Activated naive CD8-positive, alpha-beta T cell treated with anti-CD3 and anti-CD28 coated beads, Interleukin-2, amount 10 ng/mL, durations not matched to agents 7 days and 5 days (primary cell): Measurements from ENCODE around the gene CFC1. TPM values are rescaled to one million over a fixed set of nuclear protein-coding genes. Genes with fewer than 3 reads are reported as not detected.
"Not testable (repeated sequence)": the region's sequence is repeated elsewhere in the genome, so short reads cannot be mapped to it uniquely, and the experiment has no call there.

Source experiments
- ATAC-seq: fragments of 150-1000 bp; cut with Tn5 transposase; one replicate; pipeline ENCODE4 v1.10.0; 2021; ENCODE audit warnings: low read depth, moderate library complexity
- POLR2A ChIA-PET: fragments of 350-600 bp; sonication (Branson Sonifier 250); formaldehyde crosslinking; loops from one replicate; lab custom pipeline; 2021; ENCODE audit warnings: antibody characterized with exemption; lab: Charles Lee
- DNase-seq: peaks from one replicate; pipeline ENCODE4 v3.0.0; 2021
- H3K27ac Mint-ChIP-seq: one replicate; pipeline ENCODE4 v1.8.0; 2022; ENCODE audit warnings: mild to moderate bottlenecking, mixed read lengths
- H3K27me3 Mint-ChIP-seq: one replicate; pipeline ENCODE4 v1.8.0; 2022; ENCODE audit warnings: mild to moderate bottlenecking, moderate library complexity, mixed read lengths
- H3K36me3 Mint-ChIP-seq: one replicate; pipeline ENCODE4 v1.8.0; 2021; ENCODE audit warnings: mild to moderate bottlenecking, mixed read lengths
- H3K4me1 Mint-ChIP-seq: one replicate; pipeline ENCODE4 v1.8.0; 2021; ENCODE audit warnings: mixed read lengths
- H3K4me3 Mint-ChIP-seq: one replicate; pipeline ENCODE4 v1.8.0; 2022; ENCODE audit warnings: mild to moderate bottlenecking, moderate library complexity, mixed read lengths
- H3K9me3 Mint-ChIP-seq: one replicate; pipeline ENCODE4 v1.8.0; 2021; ENCODE audit warnings: mixed read lengths
- total RNA-seq, 2 experiments: library from RNA; stranded (reverse); gene quantifications; one replicate each; pipeline ENCODE4 v1.2.3, GENCODE V29; 2021

CFC1 gene
- total RNA-seq, result not detected

DNA sequence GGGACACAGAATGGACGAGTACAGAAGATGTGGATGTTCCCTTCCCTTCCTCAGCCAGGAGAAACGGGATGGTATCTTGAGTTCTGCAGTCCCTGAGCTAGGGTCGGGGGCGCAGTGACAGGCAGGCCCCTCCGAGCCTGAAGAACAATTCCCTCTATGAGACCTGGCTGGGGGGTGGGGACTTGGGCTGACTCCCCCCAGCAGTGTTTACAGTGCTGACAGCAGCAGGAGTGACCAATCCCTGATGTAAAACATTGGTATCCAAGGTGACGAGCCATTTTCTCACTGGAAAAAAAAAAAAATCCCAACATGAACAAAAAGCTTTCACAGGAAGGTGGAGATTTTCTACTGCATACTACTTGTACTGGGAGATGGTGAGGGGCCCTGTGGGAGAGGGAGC, at the start of gene CFC1:
CFC1 (minus strand) TSS at position 183 of the 400 bp plus-strand sequence. CDS start 288 bp downstream, outside the sequence.
- H3K27me3 Mint-ChIP-seq, H3K9me3 Mint-ChIP-seq, H3K27ac Mint-ChIP-seq, ATAC-seq, POLR2A ChIA-PET, H3K36me3 Mint-ChIP-seq, H3K4me1 Mint-ChIP-seq, H3K4me3 Mint-ChIP-seq, DNase-seq: not testable (repeated sequence)

DNA sequence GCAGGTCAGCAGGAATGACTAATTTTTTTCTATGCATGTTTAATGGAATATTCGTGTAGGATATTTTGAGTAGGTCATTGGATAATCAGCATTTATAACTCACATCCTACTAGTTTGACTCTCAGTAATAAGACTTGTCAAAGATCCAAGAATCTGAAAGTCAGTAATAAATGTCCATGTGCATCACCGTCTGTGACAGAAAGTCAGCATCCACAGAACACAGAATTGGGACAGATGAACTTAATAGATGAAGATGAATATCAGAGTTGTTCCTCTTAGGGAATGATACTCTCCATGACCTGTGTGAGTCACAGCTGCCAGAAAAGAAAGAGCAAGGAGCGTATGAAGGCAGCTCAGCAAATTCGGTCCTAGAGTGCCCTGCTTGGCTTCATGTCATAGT, 42.3 kb upstream of the CFC1 start:
- not testable (repeated sequence) for H3K27ac Mint-ChIP-seq, ATAC-seq

DNA sequence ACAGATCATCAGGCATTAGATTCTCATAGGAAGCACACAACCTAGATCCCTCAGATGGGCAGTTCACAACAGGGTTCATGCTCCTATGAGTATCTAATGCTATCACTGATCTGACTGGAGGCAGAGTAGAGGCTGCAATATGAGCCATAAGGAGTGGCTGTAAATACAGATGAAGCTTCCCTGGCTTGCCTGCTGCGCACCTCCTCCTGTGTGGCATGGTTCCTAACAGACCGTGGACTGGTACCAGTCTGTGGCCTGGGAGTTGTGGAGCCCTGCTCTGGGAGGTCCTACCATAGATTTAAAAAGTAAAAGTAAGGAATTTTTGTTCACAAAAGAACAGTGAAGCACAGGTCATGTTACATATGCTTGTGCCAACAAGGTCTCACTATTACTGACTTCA, 39.6 kb upstream of the CFC1 start:
- H3K36me3 Mint-ChIP-seq, ATAC-seq, DNase-seq, H3K4me1 Mint-ChIP-seq, H3K27me3 Mint-ChIP-seq, H3K9me3 Mint-ChIP-seq, H3K4me3 Mint-ChIP-seq, POLR2A ChIA-PET, H3K27ac Mint-ChIP-seq: not testable (repeated sequence)

More for the DNA sequence above, 42.3 kb upstream of the CFC1 start:
- H3K27me3 Mint-ChIP-seq, H3K4me1 Mint-ChIP-seq, H3K4me3 Mint-ChIP-seq, DNase-seq, H3K9me3 Mint-ChIP-seq, POLR2A ChIA-PET, H3K36me3 Mint-ChIP-seq: not testable (repeated sequence)

DNA sequence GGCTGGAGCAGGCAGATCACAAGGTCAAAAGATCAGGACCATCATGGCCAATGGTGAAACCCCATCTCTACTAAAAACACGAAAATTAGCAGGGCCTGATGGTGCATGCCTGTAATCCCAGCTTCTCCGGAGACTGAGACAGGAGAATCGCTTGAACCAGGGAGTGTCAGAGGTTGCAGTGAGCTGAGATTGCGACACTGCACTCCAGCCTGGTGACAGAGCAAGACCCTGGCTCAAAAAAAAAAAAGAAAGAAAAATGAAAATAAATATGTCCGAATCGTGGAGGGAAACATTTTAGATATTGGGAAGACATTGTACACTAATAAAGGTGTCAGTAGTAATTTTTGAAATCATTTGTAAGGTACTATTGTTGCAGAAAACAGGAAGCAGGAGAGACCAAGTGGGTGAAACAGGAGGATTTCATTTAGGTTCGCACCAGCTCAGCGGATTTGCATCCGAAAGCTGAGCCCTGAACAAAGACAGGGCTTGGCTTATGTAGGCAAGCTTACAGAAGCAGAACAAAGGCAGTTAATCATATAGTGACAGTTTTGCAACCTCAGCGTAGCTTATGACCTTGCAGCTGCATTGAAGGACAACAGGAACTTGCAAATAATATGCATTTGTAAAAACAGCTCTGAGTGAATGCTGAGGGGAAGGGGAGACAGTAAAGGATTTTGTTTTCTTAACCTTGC, 29.6 kb upstream of the CFC1 start:
- H3K27ac Mint-ChIP-seq, ATAC-seq, H3K4me1 Mint-ChIP-seq: not testable (repeated sequence)

DNA sequence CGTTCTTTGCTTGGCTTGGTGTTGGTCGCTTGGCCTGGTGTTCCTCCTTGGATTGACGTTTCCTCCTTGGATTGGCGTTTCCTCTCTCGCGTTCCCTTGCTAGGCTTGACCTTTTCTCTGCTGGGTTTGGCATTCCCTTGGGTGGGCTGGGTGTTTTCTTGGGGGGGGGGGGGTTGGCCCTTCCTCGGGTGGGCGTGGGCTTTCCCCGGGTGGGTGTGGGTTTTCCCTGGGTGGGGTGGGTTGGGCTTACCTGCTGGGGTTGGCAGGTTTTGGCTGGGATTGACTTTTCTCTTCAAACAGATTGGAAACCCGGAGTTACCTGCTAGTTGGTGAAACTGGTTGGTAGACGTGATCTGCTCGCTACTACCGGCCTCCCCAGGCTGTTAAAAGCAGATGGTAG, 11.8 kb upstream of the CFC1 start, which contains the start of gene POTEJ:
POTEJ (plus strand) TSS at position 301 of the 400 bp plus-strand sequence; CDS start at position 394, 93 bp downstream.
- H3K36me3 Mint-ChIP-seq, H3K9me3 Mint-ChIP-seq, H3K4me3 Mint-ChIP-seq, H3K27ac Mint-ChIP-seq, DNase-seq, H3K27me3 Mint-ChIP-seq, ATAC-seq, H3K4me1 Mint-ChIP-seq, POLR2A ChIA-PET: not testable (repeated sequence)

More for the DNA sequence above, 29.6 kb upstream of the CFC1 start:
- DNase-seq, H3K36me3 Mint-ChIP-seq, POLR2A ChIA-PET, H3K27me3 Mint-ChIP-seq, H3K4me3 Mint-ChIP-seq, H3K9me3 Mint-ChIP-seq: not testable (repeated sequence)

DNA sequence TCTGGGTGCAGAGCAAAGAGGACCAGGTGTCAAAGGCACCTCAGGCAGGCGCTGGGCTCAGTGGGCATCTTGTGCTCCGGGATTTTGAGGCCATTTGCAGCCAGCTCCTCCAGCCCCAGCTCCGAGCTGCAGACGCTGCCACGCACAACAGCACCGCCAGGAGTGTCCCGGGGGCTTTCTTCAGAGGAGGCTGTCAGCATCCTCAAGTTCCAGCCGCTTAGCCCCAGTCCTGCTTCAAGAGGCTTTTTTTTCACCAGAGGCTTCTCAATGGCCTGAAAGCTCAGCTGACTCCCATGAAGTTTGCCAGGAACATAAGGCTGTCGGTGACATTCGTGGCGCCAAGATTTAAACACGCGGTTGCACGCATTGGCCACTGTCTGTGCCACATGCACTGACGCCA, 11.1 kb upstream of the CFC1 start:
- H3K36me3 Mint-ChIP-seq, H3K27me3 Mint-ChIP-seq, POLR2A ChIA-PET, H3K27ac Mint-ChIP-seq, H3K4me1 Mint-ChIP-seq, ATAC-seq, DNase-seq, H3K9me3 Mint-ChIP-seq, H3K4me3 Mint-ChIP-seq: not testable (repeated sequence)

DNA sequence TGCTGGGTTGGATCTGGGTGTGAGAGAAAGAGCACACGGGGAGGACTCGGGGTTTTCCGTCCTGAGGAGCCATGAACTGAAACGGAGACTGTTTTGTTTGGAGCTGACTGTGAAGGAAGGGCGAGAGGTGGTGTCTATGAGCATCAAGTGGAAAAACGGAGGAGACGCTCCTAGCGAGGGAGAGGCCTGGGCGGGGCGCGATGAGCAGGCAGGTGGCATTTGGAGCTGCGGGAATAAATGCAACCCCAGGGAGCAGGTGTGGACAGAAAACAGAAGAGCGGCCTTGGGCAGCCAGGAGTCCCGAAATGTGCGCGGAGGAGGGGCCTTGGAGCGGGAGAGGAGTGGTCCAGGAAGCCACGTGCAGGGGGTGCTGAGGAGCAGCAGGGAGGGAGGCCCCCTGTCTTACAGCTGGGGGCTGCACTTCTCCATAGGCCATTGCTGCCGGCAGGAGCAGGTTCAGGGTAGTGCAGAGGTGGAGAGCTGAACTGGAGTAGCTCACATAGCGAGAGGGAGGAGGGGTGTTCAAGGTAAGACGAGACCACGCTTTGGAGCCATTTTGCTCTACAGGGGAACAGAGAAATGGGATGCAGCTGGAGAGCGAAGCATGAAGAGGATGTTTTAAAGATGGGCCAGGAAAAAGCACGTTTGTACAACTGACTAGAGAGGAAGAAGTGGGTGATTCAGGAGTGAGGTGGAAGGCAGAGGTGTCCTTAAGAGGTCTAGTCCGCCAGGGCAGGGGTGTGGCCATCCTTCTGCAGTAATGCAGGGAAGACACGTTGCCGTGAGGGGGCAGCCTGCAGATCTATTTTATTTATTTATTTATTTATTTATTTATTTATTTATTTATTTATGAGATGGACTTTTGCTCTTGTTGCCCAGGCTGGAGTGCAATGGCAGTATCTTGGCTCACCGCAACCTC, 9.9 kb upstream of the CFC1 start:
- POLR2A ChIA-PET, H3K27ac Mint-ChIP-seq, H3K4me3 Mint-ChIP-seq: not testable (repeated sequence)

DNA sequence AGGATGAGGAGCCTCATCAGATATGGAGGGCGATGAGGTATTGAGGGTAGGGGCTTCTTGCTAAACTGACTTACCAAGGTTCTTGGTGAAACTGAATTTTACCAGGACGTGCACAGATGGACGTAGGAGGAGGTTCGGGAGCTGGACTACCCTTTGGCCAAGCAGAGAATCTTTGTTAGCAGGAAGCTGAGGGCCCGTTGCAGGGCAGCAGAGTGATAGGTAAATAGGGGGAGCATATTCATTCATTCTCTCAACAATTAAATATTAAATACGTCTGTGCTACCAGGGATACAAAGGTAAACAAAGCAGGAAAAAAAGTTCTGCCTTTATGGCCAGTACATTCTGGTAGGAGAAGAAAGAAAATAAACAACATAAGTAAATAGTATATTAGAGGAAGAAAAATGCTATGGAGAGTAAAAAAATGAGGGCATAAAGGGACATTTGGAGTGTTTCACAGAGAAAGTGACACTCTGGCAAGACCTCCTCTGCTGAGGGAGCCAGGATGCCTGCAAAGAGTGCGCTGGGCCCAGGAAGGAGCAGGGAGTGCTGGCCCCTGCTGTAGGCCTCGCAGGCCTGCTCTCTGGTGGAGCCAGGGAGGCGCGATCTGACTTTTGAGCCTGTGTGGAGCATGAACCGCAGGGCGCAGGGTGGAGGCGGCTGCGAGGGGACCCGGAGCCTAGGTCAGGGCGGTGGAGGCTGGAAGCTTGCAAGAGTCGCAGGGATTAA, 9.1 kb upstream of the CFC1 start:
- ATAC-seq, POLR2A ChIA-PET: not testable (repeated sequence)

More for the DNA sequence above, 9.9 kb upstream of the CFC1 start:
- not testable (repeated sequence) for DNase-seq, ATAC-seq, H3K4me1 Mint-ChIP-seq, H3K9me3 Mint-ChIP-seq, H3K36me3 Mint-ChIP-seq, H3K27me3 Mint-ChIP-seq

DNA sequence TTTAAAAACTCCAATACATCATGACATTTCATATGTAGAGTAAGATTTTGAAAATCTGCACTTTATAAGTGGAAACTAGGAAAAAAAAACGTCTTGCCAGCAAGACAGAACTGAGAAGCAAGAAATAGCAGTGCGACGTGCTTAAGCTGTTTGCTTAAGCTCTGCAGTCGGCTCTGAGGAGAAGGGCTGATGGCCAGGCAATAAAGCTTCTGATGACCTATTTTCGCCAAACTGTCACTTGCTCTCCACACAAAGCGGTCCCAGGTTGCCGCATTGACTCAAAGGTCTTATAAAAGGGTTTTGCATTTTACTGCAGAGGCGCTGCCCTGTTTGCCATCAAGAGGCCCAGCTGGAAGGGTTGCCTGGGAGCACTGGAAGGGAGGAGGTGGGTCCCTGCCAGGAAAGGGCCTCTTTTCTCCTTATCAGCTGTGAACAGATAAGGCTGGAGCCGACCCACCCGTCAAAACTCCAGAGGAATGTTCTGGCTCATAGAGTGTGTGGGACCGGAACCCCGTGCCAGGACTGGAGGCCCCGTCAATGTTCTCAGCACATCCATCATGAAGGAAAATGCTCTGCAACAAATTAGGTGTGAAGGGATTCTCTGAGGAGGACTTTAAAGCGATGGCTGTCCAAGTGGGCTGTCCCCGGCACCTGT, 2.4 kb upstream of the CFC1 start:
- DNase-seq, H3K27me3 Mint-ChIP-seq, H3K4me1 Mint-ChIP-seq, H3K36me3 Mint-ChIP-seq, H3K4me3 Mint-ChIP-seq, ATAC-seq, H3K27ac Mint-ChIP-seq, POLR2A ChIA-PET, H3K9me3 Mint-ChIP-seq: not testable (repeated sequence)

More for the DNA sequence above, 9.1 kb upstream of the CFC1 start:
- H3K27me3 Mint-ChIP-seq, H3K36me3 Mint-ChIP-seq, H3K4me1 Mint-ChIP-seq, H3K27ac Mint-ChIP-seq, DNase-seq, H3K4me3 Mint-ChIP-seq, H3K9me3 Mint-ChIP-seq: not testable (repeated sequence)

DNA sequence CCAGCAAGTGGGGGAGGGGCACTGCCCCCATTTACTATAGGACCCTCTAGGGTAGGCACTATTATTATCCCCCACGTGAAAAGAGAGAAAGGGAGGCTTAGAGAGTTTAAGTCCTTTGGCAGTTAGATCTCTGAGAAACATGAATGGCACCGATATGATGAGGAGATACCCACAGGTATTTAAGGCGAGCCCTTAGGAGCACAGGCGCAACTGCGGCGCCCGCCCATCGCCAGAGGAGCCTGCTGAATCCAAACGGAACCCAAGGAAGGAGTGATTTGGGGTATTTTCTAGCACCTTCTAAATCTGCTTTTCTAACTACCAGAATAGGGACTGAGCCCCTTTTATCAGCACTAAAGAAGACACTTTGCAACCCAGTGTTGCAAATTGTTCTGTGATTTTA, 551 bp upstream of the CFC1 start:
- DNase-seq, H3K9me3 Mint-ChIP-seq, ATAC-seq, H3K27ac Mint-ChIP-seq, H3K4me1 Mint-ChIP-seq, H3K36me3 Mint-ChIP-seq, H3K4me3 Mint-ChIP-seq, POLR2A ChIA-PET, H3K27me3 Mint-ChIP-seq: not testable (repeated sequence)

DNA sequence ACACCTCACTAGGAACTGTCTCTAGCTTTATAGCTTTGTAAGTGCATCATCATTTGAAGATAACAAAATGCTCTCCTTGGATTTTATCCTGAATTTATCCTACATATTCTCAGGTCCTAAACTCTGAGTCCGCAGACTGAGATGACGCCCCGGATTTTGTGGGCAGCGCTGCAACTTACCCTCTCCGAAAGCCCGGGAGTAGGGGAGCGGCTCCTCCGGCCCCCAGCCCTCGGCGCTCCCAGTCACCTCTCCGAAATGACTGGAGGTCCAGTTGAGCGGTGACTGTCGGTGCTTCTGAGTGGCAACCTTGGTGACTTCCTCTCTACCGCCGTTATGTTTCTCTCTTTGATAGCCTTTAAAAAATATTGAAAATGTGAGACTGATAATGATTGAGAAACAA, 912 bp downstream of the CFC1 start:
- not testable (repeated sequence) for ATAC-seq

DNA sequence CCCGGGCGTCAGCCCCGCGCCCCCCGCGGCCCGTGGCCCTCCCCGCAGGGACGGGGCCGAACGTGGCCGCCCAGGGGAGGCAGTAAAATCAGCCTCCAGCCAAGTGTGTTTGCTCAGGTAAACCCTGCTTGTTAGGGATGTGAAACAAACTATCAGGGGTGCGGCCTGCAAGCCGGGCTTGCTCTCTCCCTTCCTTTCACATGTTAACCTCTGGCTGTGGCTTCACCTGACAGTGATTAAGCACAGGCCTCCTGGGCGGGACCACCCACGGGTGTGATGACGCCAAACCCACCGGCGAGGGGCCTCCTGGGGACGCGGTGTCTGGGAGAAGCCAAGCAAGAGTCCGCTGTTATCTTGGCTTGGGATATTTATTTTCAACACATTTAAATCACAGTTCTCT, 1.4 kb downstream of the CFC1 start:
- POLR2A ChIA-PET, H3K9me3 Mint-ChIP-seq, H3K27me3 Mint-ChIP-seq, DNase-seq, H3K4me1 Mint-ChIP-seq, ATAC-seq, H3K27ac Mint-ChIP-seq, H3K36me3 Mint-ChIP-seq, H3K4me3 Mint-ChIP-seq: not testable (repeated sequence)

More for the DNA sequence above, 912 bp downstream of the CFC1 start:
- H3K9me3 Mint-ChIP-seq, DNase-seq, H3K4me3 Mint-ChIP-seq, H3K36me3 Mint-ChIP-seq, H3K27me3 Mint-ChIP-seq, POLR2A ChIA-PET, H3K27ac Mint-ChIP-seq, H3K4me1 Mint-ChIP-seq: not testable (repeated sequence)

DNA sequence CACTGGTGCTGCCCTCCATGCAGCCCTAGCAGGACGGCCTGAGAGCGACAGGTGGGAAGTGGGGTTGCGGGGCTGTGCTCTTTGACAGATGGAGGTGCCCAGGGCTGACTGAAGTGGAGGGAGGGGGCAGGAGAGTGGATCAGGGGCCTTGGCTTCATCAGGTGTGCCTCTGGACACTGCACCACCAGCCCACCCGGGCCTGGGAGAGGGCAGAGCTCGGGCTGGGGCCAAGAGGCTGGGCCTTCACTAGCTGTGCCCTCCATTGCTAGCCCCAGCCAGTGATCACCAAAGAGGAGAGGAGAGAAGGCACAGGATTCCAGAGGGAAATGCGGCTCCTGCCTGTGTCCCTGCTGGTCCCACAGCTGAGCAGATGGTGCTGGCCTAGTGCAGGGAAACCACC, 2.6 kb downstream of the CFC1 start:
- H3K27ac Mint-ChIP-seq, H3K4me1 Mint-ChIP-seq, DNase-seq, H3K27me3 Mint-ChIP-seq, POLR2A ChIA-PET, H3K9me3 Mint-ChIP-seq, H3K4me3 Mint-ChIP-seq, H3K36me3 Mint-ChIP-seq, ATAC-seq: not testable (repeated sequence)
